Erythroblast (primary cell): ENCODE measurements around the gene PDE5A.
"Not testable (repeated sequence)": the region's sequence is repeated elsewhere in the genome, so short reads cannot be mapped to it uniquely, and the experiment has no call there.

ENCODE experiments used
- DNase-seq, 2 experiments: peaks; one replicate each; lab custom pipeline; 2025; lab: John Stamatoyannopoulos, UW
- GATA1 ChIP-seq: IDR thresholded peaks from 2 replicates; pipeline ENCODE4 v1.6.1; 2011; ENCODE audit warnings: low read depth, mild to moderate bottlenecking, control low read depth, low read length, moderate library complexity
- POLR2A ChIP-seq: IDR thresholded peaks from 2 replicates; pipeline ENCODE4 v1.6.1; 2011; ENCODE audit warnings: mild to moderate bottlenecking, low read length

Gene PDE5A

DNA sequence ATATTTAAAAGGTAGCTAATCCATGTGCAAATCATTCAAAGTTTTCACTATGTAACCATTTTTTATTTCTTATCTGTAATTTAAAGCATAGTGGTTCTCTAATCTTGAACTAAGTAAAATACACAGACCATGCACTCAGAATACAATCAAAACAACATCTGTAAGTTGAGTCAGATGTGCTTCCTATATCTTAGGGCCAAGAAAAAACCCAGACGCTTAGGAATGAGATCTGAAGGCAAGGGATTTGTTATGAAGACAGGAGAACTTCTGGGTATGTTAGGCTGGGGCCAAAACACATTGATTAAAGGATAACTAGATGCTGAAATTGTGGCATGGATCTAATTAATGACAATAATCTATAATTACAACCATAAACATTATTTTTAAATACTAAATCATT, 120.3 kb downstream of the PDE5A start:
- no peak for DNase-seq

DNA sequence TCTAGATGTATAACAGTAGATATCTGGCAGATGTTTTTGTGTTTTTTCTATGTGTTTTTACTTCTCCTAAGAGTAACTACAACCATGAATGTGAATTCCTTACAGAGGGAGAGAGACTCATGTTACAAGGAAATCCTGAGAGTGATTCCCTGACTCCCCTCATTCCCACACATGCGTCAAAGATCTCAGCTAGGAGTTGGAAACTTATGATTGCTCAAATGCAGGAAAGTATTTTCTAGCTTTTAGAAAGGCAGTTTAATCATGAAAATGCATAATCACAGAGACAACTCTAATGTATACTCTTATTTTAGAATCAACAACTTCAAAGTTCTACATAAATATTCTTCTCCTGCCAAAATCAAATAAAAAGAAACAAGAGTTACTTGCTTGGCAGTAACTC, 121.8 kb downstream of the PDE5A start:
- DNase-seq = no peak
- TF ChIP-seq POLR2A (no peak), GATA1 (no peak)

More for the DNA sequence above, 120.3 kb downstream of the PDE5A start:
- TF ChIP-seq GATA1 = no peak
- TF ChIP-seq POLR2A = no peak

- TF ChIP-seq POLR2A (no peak), GATA1 (no peak)
- DNase-seq = no peak
Observed at GRCh38 chr4:119504616-119505015, 124.0 kb downstream of the PDE5A start.

GRCh38 chr4:119501740-119502139, 126.9 kb downstream of the PDE5A start:
- TF ChIP-seq POLR2A = no peak
- TF ChIP-seq GATA1 = no peak
- DNase-seq = no peak

DNA sequence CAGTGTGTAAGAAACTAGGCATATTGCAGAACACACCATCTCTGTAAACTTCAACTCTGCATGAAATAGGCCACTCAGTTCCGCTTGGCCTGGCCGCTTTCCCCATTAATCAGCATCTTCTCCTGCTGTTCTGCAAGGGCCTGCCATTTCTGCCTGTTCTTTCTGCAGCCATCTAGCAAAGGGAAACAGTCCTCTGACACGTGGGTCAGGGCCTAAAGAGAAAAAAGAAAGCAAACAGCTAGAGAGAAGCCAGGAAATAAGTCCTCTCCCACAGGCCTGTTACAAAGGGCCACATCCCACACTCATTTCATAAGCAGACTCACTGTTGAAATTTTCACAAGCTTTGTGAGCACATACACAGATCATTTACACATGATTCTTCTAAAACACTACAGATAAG, 130.1 kb downstream of the PDE5A start:
- TF ChIP-seq GATA1 (no peak), POLR2A (no peak)

DNA sequence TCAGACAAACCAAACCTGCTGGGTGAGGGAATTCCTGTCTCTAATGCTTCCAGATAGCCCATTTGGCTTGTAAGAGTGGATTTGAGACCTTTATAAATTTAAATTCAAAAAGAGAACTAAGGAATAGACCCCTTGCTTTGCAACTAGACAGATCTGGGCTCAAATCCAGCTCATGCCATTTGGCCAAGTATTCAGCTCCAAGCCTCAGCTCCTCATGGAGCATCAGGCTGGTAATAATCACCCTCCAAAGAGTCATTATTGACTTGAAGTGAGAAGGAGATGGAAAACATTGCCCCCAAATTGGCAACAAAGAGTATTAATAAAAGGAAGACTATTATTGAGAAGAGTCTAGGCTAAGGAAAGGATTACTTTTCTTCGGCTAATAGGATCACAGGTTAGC, 134.7 kb downstream of the PDE5A start:
- TF ChIP-seq GATA1 = no peak
- no peak for TF ChIP-seq POLR2A
- no peak for DNase-seq

More for the DNA sequence above, 130.1 kb downstream of the PDE5A start:
- DNase-seq = no peak

GRCh38 chr4:119493419-119493818, 135.2 kb downstream of the PDE5A start:
- peak in 1 of 2 experiments; percentile 12 for DNase-seq

GRCh38 chr4:119490335-119490734, 138.3 kb downstream of the PDE5A start:
- TF ChIP-seq POLR2A (no peak), GATA1 (no peak)
- peak; percentile 2 to 7 for DNase-seq

More at GRCh38 chr4:119493419-119493818, 135.2 kb downstream of the PDE5A start:
- TF ChIP-seq POLR2A = no peak
- TF ChIP-seq GATA1 = no peak

DNA sequence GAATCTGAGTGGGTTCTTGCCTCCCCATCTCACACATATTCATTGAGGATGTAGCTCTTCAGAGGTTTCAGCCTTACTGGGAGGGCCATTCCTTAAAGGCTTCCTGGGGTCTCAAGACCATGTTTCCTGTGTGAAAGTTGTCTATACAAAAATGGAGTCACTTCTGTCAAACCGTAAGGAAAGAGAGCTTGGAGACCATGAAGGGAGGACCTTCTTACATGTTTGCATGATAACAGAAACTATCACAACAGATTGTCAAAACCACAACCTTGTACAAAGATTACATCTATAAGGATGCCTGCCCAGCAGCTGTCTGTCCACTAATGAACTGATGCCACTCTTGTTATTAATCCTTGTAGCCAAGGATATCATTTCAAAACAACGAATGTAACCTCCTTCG, 139.3 kb downstream of the PDE5A start:
- TF ChIP-seq GATA1 (no peak), POLR2A (no peak)
- no peak for DNase-seq

- TF ChIP-seq POLR2A (no peak), GATA1 (no peak)
Observed at GRCh38 chr4:119480331-119480730, 148.3 kb downstream of the PDE5A start.

GRCh38 chr4:119479835-119480234, 148.8 kb downstream of the PDE5A start:
- no peak for TF ChIP-seq GATA1
- TF ChIP-seq POLR2A = no peak

More at GRCh38 chr4:119480331-119480730, 148.3 kb downstream of the PDE5A start:
- no peak for DNase-seq

DNA sequence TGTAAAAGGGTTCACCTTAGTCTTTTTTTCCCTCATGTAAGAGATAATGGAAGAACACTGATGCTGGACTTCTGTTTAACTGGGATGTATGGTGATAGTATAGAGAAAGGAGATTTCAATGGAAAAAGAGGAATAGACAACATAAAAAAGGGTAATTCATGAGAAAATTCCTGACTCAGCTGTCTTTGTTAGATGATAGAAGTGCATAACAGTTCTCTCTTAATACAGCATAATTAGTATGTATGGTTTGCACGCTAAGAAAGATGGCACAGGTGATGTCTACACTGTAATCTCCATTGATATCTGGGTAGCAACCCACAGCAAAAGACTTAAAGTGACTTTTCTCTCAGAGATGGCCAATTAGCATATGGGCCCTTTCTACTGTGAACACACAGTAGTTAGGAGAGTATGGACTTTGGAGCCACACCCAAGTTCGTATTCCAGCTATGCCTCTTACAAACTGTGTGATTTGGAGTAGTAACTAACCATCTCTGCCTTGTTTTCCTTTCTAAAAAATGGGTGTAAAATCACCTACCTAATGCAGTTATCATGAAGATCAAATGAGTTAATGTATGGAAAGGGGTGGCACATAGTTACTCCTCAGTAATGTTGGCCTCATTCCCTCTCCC, 149.3 kb downstream of the PDE5A start:
- DNase-seq = no peak
- no peak for TF ChIP-seq POLR2A
- no peak for TF ChIP-seq GATA1

More at GRCh38 chr4:119479835-119480234, 148.8 kb downstream of the PDE5A start:
- DNase-seq = no peak

DNA sequence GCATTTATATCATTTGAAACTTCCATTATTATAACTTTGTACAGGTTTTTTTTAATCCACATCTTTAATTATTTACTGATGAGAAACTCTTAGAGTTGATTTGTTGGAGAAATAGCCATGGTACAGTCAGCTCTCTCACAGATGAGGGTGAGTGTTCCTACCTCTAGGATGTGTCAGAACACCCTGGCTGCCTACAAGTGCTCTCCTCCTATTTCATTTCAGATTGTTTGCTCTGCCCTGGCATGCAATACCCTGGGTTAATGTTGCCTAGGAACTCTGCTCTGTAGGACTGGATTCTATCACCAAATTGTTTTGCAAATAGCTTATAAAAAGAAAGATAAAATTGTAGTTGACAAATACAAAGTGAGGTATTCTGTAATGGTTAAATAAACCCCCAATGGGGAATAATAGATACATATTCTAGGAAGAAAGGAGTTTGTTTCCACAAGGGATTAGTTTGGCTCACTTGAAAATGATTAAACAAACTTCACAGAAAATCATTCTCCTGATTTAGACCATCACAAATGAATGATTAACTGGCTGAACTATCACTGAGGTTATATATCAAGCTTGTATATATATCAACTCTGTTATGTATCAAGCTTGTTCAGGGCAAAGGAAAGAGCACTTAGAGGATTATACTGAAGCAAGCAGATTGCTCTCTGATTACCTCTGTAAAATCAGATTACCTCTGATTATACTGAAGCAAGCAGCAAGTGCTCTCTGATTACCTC, 150.0 kb downstream of the PDE5A start:
- no peak for DNase-seq
- no peak for TF ChIP-seq POLR2A
- no peak for TF ChIP-seq GATA1

- TF ChIP-seq GATA1 = no peak
- no peak for TF ChIP-seq POLR2A
- no peak for DNase-seq
Observed at GRCh38 chr4:119477412-119478053, 151.1 kb downstream of the PDE5A start.

- DNase-seq = peak in 1 of 2 experiments; percentile 3
- TF ChIP-seq GATA1 (no peak), POLR2A (no peak)
Observed at GRCh38 chr4:119471259-119471658, 157.3 kb downstream of the PDE5A start.

DNA sequence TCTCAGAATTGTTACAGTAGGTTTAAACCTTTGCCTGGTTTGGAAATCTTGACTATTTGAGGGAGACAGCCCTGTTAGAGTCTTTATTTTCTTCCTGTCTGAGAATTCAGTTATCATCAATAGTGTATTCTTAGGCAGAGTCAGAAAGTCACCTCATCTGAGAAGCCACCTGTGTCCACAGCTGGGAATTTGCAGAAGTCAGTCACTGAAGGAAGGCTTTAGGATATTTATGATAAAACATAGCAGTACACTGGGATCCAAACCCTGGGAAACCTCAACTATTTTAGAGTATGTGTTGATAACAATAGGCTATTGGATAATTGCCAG, 157.9 kb downstream of the PDE5A start:
- not testable (repeated sequence) for DNase-seq

DNA sequence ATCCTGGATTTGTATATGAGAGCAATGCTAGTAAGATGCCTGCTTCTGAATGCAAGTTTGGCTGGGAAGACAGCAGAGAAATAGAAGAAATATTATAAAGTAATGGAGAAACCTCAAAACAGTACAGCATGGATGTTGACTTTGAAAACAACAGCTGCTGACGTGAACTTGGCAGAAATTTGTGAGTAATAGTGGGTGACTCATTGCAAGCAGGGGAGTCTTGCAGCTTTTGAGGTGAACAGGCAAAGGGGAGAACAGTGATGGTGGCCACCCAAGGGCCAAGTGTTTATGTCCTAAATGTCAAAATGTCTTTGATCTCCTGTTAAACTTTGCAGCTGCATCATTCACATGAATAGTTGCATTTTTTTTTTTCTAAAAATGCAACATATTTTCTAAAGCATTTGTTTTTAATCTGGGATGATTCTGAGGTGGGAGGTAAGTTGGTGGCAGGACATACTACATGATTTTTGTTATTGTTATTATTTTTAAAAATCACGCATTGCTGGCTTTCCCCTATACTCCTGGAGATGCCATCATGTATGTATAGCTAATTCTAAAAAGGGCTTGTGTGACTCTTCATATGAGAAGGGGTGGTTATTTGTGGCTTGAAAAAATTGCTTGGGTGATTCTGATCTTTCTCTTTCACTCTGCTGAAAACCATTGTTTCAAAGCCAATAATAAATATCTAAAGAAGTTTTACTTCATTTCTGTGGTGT, 158.4 kb downstream of the PDE5A start:
- peak in 1 of 2 experiments; percentile 9 for DNase-seq

- DNase-seq = not testable (repeated sequence)
Observed at GRCh38 chr4:119469039-119469438, 159.6 kb downstream of the PDE5A start.

DNA sequence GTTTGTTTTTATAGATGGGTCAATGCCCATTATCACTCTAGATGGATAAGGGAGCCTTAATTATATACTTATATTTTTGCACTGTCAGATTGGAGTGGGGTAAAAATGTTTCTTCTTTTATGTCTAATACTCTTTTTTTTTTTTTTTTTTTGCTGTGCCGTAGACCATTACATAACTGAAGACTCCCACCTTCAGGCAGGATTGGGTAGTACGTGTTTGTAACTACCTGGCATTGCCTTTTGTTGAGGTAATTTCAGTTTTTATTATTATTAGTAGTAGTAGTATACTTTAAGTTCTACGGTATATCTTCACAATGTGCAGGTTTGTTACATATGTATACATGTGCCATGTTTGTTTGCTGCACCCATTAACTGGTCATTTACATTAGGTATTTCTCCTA, 165.9 kb downstream of the PDE5A start:
- peak; percentile 28 to 46 for DNase-seq

DNA sequence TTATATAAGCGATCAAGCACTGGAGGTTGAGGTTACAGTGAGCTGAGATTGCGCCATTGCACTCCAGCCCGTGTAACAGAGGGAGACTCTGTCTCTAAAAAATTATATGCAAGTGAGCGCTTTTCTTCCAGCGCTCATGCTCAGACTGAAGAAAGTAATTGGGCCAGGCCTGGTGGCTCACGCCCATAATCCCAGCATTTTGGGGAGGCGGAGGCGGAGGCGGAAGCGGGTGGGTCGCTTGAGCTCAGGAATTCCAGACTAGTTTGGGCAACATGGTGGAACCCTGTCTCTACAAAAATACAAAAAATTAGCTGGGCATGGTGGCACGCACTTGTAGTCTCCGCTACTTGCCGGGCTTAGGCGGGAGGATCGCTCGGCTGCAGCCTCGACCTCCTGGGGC, 172.9 kb downstream of the PDE5A start:
- DNase-seq = not testable (repeated sequence)
